Stimulated activated CD8-positive, alpha-beta memory T cell treated with anti-CD3 and anti-CD28 coated beads, Interleukin-4, amount 100 ng/mL, for 1 hour (primary cell): Measurements from ENCODE around the gene MYCL.
"Not testable (repeated sequence)": the region's sequence is repeated elsewhere in the genome, so short reads cannot be mapped to it uniquely, and the experiment has no call there.

Experiments used
- DNase-seq, 2 donors: peaks; one replicate each; pipeline ENCODE4 v3.0.0-alpha.2; 2020; ENCODE audit warnings: low read depth in 2 of 2, low spot score in 1 of 2

MYCL gene

DNA sequence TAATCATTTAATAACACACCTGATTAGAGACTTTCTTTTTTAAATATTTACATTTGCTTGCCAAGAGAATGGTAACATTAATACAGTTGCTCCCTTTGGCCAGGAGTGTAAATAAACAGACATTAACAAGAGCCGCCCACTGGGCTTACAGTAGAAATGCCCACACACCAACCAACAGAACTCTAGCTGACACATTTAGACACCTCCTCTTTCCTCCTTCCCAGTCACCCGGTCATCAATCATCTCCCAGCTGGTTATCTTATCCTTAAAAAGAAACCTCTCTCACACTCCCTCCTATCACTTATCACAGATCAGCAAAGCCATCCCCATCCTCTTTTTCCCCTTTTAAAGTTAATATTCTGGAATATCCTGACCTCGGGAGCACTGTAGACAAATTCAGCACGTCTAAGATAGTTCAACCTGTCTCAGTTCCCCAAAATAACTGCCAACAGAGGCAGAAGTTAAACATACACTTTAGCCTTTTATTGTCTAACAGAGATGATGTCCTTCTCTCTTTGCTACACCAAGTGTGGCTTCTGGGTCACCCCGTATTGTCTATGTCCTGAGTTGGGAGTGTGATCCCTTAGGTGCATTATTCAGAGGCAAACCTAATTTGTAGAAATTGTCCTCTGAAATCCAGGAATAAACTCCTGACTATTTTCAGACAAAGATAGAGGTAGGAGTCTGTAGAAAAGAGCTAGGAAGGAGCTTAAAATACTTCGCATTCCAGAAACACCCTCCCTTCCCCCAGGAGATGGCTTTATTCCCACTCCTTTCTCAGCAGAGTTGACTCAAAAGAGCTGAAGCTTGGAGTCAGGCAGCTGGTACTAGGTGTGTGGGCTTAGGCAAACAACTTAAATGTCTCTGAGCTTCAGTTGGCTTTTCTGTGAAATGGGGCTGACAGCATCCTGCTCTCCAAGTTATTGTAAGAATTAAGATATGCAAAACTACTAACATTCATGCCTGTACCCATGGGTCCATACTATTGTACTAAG is 8.8 kb downstream of the MYCL start:
- DNase-seq = no peak

DNA sequence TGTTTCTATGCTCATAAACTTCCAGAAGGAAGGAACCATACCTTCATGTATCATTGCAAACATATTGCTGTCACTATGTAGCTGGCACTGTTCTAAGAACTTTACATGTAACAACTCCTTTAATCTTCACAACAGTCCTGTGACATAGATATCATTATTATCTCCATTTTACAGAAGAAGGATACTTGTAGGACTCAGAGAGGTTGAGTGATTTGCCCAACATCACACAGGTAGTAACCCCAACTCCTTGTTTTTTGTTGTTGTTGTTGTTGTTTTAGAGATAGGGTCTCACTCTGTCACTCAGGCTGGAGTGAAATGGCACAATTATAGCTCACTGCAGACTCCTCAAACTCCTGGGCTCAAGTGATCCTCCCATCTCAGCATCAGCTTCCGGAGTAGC is 10.8 kb downstream of the MYCL start:
- DNase-seq = no peak

GRCh38 chr1:39890273-39890672 is 11.4 kb downstream of the MYCL start:
- DNase-seq = no peak

- DNase-seq = no peak
Observed at GRCh38 chr1:39886757-39887231, 14.9 kb downstream of the MYCL start.

- DNase-seq = no peak
Observed at GRCh38 chr1:39885516-39885915, 16.2 kb downstream of the MYCL start.

DNA sequence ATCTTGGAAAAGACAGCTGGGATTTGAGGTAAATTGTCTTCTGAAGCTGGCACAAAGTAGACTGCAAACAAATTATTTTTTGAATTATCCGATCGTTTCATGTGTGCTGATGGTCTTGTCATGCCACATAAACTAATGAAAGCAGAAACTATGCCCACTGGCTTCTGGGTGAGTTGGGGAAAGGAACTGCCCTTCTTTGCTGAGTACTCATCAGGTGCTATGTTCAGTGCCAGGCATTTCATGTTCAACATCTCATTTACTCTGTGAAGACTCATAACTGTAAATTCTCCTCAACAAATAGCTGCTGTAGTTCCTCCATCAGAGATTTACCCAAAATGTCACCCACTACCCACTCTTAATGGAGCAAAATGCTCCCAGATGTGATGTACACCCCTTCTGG is 19.6 kb downstream of the MYCL start:
- no peak for DNase-seq

DNA sequence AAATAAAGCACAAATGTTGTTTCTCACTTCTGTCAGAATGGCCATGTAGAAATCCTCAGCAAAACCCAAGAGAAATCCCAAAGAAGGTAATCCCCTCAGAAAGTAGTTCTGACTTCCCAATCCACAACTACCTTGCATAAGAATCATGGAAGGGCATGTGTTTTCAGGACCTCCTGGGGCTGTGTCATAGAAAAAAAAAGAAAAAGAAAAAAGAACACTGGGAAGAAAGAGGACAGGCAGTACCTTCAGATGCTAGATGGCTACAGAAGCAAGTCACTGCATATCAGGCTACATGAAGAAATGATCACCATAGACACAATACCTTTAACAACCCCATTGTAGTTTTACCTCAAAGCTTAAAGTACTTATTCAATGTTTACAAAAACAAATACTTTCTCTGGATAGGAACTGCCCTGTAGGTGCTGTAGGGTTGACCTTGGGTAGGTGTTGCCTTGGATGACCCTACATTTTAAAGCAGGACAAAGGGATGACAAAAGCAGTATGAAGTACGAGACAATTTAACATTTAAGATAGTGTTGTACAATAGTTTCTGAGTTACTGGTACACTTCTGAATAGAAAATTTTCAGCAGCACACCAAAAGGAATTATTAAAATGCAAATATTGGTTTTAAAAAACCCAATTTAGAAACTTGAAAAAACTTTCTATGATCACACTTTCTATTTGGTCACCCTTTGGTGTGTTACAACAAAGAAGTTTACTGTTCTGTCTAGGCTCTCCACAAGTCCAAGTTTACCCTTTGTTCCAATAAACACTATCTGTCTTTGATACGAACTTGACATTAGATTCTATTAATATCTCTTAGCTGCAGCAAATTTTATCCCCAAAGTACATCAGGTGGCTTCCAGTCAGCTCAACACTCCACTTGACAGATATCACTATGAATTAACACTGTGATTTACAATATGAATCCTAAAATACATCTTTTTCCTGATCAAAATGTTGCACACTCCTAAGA is 23.4 kb downstream of the MYCL start:
- DNase-seq = no peak

GRCh38 chr1:39877231-39877778 is 24.4 kb downstream of the MYCL start:
- DNase-seq = no peak

GRCh38 chr1:39876144-39876543 is 25.6 kb downstream of the MYCL start:
- no peak for DNase-seq

DNA sequence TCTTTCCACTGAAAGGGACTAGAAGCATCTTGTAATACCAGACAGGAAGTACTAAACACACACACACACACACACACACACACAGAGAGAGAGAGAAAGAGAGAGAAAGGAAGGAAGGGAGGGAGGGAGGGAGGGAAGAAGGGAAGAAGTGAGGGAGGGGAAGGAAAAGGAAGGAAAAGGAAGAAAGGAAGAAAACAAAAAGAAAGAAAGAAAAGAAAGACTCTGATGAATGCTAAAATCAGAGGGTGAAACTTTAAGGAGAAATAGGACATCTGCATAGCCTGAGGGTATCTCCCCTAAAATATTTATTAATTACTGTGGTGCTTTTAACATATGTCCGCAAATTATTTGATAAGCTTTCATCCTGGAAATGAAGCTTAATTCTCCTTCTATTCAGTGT is 29.0 kb downstream of the MYCL start:
- DNase-seq = no peak

DNA sequence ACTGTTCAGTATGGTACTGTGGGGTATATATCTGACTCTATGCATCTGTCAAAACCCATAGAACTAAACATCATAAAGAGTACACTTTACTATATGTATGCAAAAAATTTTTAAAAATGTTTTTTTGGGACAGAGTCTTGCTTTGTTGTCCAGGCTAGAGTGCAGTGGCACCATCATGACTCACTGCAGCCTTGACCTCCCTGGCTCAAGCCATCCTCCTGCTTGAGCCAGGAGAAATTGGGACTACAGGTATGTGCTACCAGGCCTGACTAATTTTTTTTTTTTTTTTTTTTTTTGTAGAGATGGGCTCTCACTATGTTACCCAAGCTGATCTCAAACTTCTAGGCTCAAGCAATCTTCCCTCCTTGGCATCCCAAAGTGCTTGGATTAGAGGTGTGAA is 29.9 kb downstream of the MYCL start:
- DNase-seq = no peak

DNA sequence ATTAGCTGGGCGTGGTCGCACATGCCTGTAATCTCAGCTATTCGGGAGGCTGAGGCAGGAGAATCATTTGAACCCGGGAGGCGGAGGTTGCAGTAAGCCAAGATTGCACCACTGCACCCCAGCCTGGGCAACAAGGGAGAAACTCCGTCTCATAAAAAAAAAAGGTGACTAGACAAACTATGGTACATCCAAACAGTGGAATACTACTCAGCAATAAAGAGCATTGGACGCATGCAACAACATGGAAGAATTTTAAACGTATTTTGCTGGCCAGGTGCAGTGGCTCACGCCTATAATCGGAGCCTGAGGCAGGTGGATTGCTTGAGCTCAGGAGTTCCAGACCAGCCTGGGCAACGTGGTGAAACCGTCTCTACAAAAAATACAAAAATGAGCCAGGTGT is 30.7 kb downstream of the MYCL start:
- DNase-seq = not testable (repeated sequence)

GRCh38 chr1:39869538-39870112 is 32.1 kb downstream of the MYCL start:
- not testable (repeated sequence) for DNase-seq

GRCh38 chr1:39866767-39867166 is 35.0 kb downstream of the MYCL start:
- DNase-seq = no peak

- no peak for DNase-seq
Observed at GRCh38 chr1:39865762-39866161, 36.0 kb downstream of the MYCL start.

GRCh38 chr1:39863177-39863576 is 38.5 kb downstream of the MYCL start:
- no peak for DNase-seq

DNA sequence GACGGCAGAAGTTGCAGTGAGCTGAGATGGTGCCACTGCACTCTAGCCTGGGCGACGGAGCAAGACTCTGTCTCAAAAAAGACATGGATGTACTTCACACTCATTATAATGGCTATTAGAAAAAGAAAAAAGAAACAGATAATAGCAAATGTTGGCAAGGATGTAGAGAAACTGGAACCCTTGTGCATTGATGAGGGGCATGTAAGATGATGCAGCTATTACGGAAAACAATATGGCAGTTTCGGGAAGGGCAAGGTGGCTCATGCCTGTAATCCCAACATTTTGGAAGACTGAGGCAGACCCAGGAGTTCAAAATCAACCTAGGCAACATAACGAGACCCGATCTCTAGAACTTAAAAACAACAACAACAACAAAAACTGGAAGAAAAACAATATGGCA is 40.7 kb downstream of the MYCL start:
- no peak for DNase-seq

- DNase-seq = no peak
Observed at GRCh38 chr1:39859859-39860812, 41.6 kb downstream of the MYCL start.

- DNase-seq = no peak
Observed at GRCh38 chr1:39858315-39858714, 43.4 kb downstream of the MYCL start.
